ENCODE data around the gene UBE2F.

- TF ChIP-seq CTCF (conservative IDR thresholded peaks at IDR 0.05): no peak
- TF ChIP-seq EZH2 (IDR thresholded peaks at IDR 0.05; ENCODE audit: low read depth): no peak
Measured at GRCh38 chr2:238087211-238087610, 120.4 kb downstream of the UBE2F start.
